Hepatocyte (in vitro differentiated cells): ENCODE measurements around the gene AKNAD1. TPM values are rescaled to one million over a fixed set of nuclear protein-coding genes. Genes with fewer than 3 reads are reported as not detected.

Experiments used
- DNase-seq: peaks from one replicate; pipeline ENCODE4 v3.0.0-alpha.2; 2016; ENCODE audit warnings: low spot score
- H2AFZ ChIP-seq: fragments of 200-600 bp; sonication (generic); 2 replicates; pipeline ENCODE4 v1.6.0; 2016; ENCODE audit warnings: antibody characterized with exemption, mild to moderate bottlenecking
- H3K27ac ChIP-seq: fragments of 200-600 bp; sonication (generic); 2 replicates; pipeline ENCODE4 v1.5.1; 2016; ENCODE audit warnings: mild to moderate bottlenecking
- H3K27me3 ChIP-seq: fragments of 200-600 bp; sonication (generic); 2 replicates; pipeline ENCODE4 v1.6.1; 2016
- H3K36me3 ChIP-seq: fragments of 200-600 bp; sonication (generic); replicated peaks from 2 replicates; pipeline ENCODE4 v1.5.1; 2016; ENCODE audit warnings: low read depth; ENCODE audit not compliant: insufficient read depth
- H3K4me1 ChIP-seq: fragments of 200-600 bp; sonication (generic); 2 replicates; pipeline ENCODE4 v1.5.1; 2016; ENCODE audit warnings: mild to moderate bottlenecking, moderate library complexity; ENCODE audit not compliant: insufficient read depth
- H3K4me2 ChIP-seq: fragments of 200-600 bp; sonication (generic); 2 replicates; pipeline ENCODE4 v1.6.0; 2016
- H3K4me3 ChIP-seq: fragments of 200-600 bp; sonication (generic); 2 replicates; pipeline ENCODE4 v1.5.1; 2016; ENCODE audit warnings: mild to moderate bottlenecking
- H3K79me2 ChIP-seq: fragments of 200-600 bp; sonication (generic); 2 replicates; pipeline ENCODE4 v1.6.0; 2017; ENCODE audit warnings: mild to moderate bottlenecking
- H3K9me2 ChIP-seq: fragments of 200-600 bp; sonication (generic); replicated peaks from 2 replicates; pipeline ENCODE4 v1.6.0; 2017; ENCODE audit warnings: mild to moderate bottlenecking; ENCODE audit not compliant: insufficient read depth
- H3K9me3 ChIP-seq: fragments of 200-600 bp; sonication (generic); 2 replicates; pipeline ENCODE4 v1.5.1; 2016; ENCODE audit warnings: low read depth, mild to moderate bottlenecking
- H4K20me1 ChIP-seq: fragments of 200-600 bp; sonication (generic); 2 replicates; pipeline ENCODE4 v1.6.0; 2016; ENCODE audit warnings: mild to moderate bottlenecking; ENCODE audit not compliant: insufficient read depth, poor library complexity, severe bottlenecking
- CTCF ChIP-seq: fragments of 200-600 bp; sonication (generic); IDR thresholded peaks from 2 replicates; pipeline ENCODE4 v1.5.1; 2016; ENCODE audit warnings: antibody characterized with exemption, mild to moderate bottlenecking; ENCODE audit not compliant: poor library complexity
- EZH2 ChIP-seq: fragments of 200-600 bp; sonication (generic); IDR thresholded peaks from 2 replicates; pipeline ENCODE4 v1.6.1; 2016; ENCODE audit warnings: antibody characterized with exemption, mild to moderate bottlenecking, borderline replicate concordance
- EZH2phosphoT487 ChIP-seq: fragments of 200-600 bp; sonication (generic); IDR thresholded peaks from one replicate; pipeline ENCODE4 v1.6.1; 2018; ENCODE audit warnings: antibody characterized with exemption, mild to moderate bottlenecking, low read depth, moderate library complexity; ENCODE audit not compliant: unreplicated experiment, severe bottlenecking
- WGBS: methylation state at CpG from one replicate; pipeline ENCODE4 v1.1.6; 2016; ENCODE audit warnings: low lambda C conversion rate; ENCODE audit errors: missing lambda C conversion rate; 5-methylcytosine and 5-hydroxymethylcytosine counted together
- polyA plus RNA-seq: library from polyadenylated mRNA; unstranded; fragments of >200 nt; fragmentation: Nextera tagmentation; extraction: Ambion mirVana; gene quantifications from 2 replicates; pipeline ENCODE4 v1.2.1, GENCODE V29; 2016
- total RNA-seq: library from RNA; depleted of rRNA; stranded (reverse); fragments of >200 nt; gene quantifications from 2 replicates; pipeline ENCODE4 v1.2.3, GENCODE V29; 2014

Gene AKNAD1
- total and polyA plus RNA-seq, 2 experiments from 2014 or later = 0.80 TPM; not detected in 1

- Histone ChIP-seq H3K27ac (no peak overlapping the region), H3K4me2 (no peak overlapping the region), H3K36me3 (no peaks in the 10 kb centered on the region), H3K9me3 (no peaks in the 10 kb centered on the region), H3K4me1 (no peaks in the 10 kb centered on the region), H3K9me2 (no peaks in the 10 kb centered on the region), H3K79me2 (no peaks in the 10 kb centered on the region), H4K20me1 (no peaks in the 10 kb centered on the region), H3K4me3 (no peak overlapping the region), H2AFZ (no peak overlapping the region), H3K27me3 (no peaks in the 10 kb centered on the region)
- TF ChIP-seq CTCF = no peak
- no peak for TF ChIP-seq EZH2
- no peak for TF ChIP-seq EZH2phosphoT487
- no peak for DNase-seq
Measured at GRCh38 chr1:108777839-108778238, 79.1 kb downstream of the AKNAD1 start.

DNA sequence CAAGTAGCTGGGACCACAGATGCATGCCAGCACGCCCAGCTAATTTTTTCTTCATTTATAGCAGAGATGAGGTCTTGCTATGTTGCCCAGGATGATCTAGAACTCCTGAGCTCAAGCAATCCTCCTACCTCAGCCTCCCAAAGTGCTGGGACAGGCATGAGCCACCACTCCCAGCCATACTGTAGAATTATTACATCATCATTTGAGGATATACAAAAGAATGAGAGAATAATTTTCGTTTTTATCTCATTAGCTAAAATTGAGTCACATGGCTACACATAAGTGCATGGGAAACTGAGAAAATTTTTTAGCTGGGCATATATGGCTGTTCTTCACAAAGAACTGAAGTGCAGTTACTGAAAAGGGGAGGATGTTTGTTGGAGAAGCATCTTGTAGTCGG is 89.2 kb downstream of the AKNAD1 start:
- no peaks in the 10 kb centered on the region for H3K27me3 ChIP-seq
- peaks cover 3% of the 10 kb centered on the region for H3K79me2 ChIP-seq
- 87% methylated on average over 3 of the region's 3 CpGs for WGBS
- no peak overlapping the region for H3K4me3 ChIP-seq
- TF ChIP-seq EZH2 (no peak), CTCF (no peak), EZH2phosphoT487 (no peak)
- no peak for DNase-seq
- H3K4me1 ChIP-seq = no peaks in the 10 kb centered on the region
- H2AFZ ChIP-seq = no peak overlapping the region
- H3K36me3 ChIP-seq = peaks cover 3% of the 10 kb centered on the region
- no peaks in the 10 kb centered on the region for H4K20me1 ChIP-seq
- no peak overlapping the region for H3K27ac ChIP-seq
- H3K9me3 ChIP-seq = no peaks in the 10 kb centered on the region
- H3K9me2 ChIP-seq = no peaks in the 10 kb centered on the region
- no peak overlapping the region for H3K4me2 ChIP-seq

DNA sequence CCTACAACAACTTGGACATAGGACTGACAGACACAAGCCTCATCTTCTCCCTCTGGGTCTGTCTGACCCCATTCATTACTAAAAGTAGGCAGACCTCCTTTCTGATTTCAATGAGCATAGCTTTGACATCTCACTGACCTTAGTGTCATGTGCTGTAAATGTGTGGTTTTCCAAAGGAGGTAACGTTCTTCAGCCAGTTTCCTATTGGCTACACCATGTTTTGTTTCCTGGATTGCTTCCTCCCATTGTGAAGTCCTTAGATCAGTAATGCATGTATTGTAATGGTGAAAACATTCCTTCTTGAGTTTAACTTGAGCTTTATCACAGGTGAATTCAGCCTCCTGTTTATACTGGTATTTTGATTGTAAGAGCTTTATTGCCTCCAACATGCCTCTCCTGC is 89.8 kb downstream of the AKNAD1 start:
- TF ChIP-seq CTCF = no peak
- TF ChIP-seq EZH2 = no peak
- TF ChIP-seq EZH2phosphoT487 = no peak
- H3K27ac ChIP-seq = no peak overlapping the region
- H3K36me3 ChIP-seq = peaks cover 3% of the 10 kb centered on the region
- no peaks in the 10 kb centered on the region for H3K27me3 ChIP-seq
- H3K9me3 ChIP-seq = no peaks in the 10 kb centered on the region
- no peak overlapping the region for H2AFZ ChIP-seq
- H4K20me1 ChIP-seq = no peaks in the 10 kb centered on the region
- no peaks in the 10 kb centered on the region for H3K9me2 ChIP-seq
- H3K79me2 ChIP-seq = peaks cover 3% of the 10 kb centered on the region
- no peak overlapping the region for H3K4me2 ChIP-seq
- H3K4me3 ChIP-seq = no peak overlapping the region
- 80% methylated on average over 1 of the region's 1 CpG for WGBS
- H3K4me1 ChIP-seq = no peaks in the 10 kb centered on the region
- DNase-seq = no peak

Other genes with a start within 250 kb of the AKNAD1 start
- gene HENMT1, start 196.0 kb downstream of the AKNAD1 start, total RNA-seq = 4.4 and 4.7 TPM in 2 replicates
- 3.0 and 3.8 TPM in 2 replicates for gene HENMT1, start 196.0 kb downstream of the AKNAD1 start, polyA plus RNA-seq
- 26.1 and 27.9 TPM in 2 replicates for gene PRPF38B, start 164.8 kb downstream of the AKNAD1 start, total RNA-seq
- gene PRPF38B, start 164.8 kb downstream of the AKNAD1 start, polyA plus RNA-seq = 30.1 and 41.4 TPM in 2 replicates
- not detected in 2 replicates for gene FNDC7, start 144.2 kb downstream of the AKNAD1 start, total RNA-seq
- gene FNDC7, start 144.2 kb downstream of the AKNAD1 start, polyA plus RNA-seq = not detected in 2 replicates
- 55.7 and 77.5 TPM in 2 replicates for gene STXBP3, start 110.4 kb downstream of the AKNAD1 start, total RNA-seq
- 25.0 and 35.2 TPM in 2 replicates for gene STXBP3, start 110.4 kb downstream of the AKNAD1 start, polyA plus RNA-seq
- 12.8 and 21.6 TPM in 2 replicates for gene GPSM2, start 19.9 kb upstream of the AKNAD1 start, total RNA-seq
- 7.2 and 7.3 TPM in 2 replicates for gene GPSM2, start 19.9 kb upstream of the AKNAD1 start, polyA plus RNA-seq
- 31.5 and 42.8 TPM in 2 replicates for gene CLCC1, start 106.4 kb upstream of the AKNAD1 start, total RNA-seq
- 24.8 and 26.6 TPM in 2 replicates for gene CLCC1, start 106.4 kb upstream of the AKNAD1 start, polyA plus RNA-seq
- gene WDR47, start 185.0 kb upstream of the AKNAD1 start, total RNA-seq = 8.4 and 9.7 TPM in 2 replicates
- gene WDR47, start 185.0 kb upstream of the AKNAD1 start, polyA plus RNA-seq = 6.0 and 6.7 TPM in 2 replicates
- gene TAF13, start 218.9 kb upstream of the AKNAD1 start, total RNA-seq = 63.3 and 78.7 TPM in 2 replicates
- gene TAF13, start 218.9 kb upstream of the AKNAD1 start, polyA plus RNA-seq = 15.7 and 22.1 TPM in 2 replicates
- gene TMEM167B, start 233.7 kb upstream of the AKNAD1 start, total RNA-seq = 33.4 and 35.0 TPM in 2 replicates
- 18.3 and 25.0 TPM in 2 replicates for gene TMEM167B, start 233.7 kb upstream of the AKNAD1 start, polyA plus RNA-seq